ENCODE results near the gene SUFU.

The SUFU gene

DNA sequence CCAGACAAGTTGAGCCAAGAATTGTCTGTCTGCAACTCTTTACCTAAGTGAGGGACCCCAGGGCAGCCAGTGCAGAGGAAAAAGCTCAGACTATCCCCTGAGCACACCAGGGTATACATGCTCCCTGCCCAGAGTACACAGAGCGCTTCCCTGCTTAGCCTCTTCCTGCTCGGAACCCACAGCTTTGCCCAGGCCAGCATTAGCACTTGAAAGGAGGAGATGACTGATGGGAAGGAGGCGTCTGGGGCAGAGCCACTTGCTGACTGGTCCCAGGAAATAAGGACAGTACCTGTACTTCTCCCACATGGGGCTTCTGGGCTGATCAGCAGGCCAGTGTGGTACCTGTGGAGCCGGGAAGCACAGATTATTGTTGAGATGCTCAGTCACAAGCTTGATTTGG, 92.1 kb downstream of the SUFU start:
- no peak for DNase-seq (ENCODE audit: low read depth in 2 of 2)

DNA sequence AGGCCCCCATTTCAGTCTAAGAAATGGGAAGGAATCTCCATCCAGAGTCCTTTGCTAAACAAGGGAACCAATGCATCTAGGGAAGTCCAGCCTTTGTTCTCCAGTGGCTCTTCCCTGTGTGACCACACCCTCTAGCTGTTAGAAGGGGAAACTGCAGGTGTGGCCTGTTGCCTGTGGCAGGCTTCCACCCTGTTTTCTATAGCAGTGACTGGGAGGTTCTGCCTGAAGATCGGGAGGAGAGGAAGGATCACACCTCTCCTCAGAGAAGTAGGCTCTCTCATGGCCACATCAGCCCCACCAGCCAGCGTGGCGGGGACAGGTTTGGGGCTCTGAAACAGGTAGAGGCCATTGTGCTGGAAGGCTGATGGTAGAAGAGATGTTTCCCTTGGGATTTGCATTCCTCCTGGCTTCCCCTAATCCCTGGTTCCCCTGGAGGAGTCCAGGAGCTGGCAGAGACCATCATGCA, 92.8 kb downstream of the SUFU start:
- no peak for DNase-seq (ENCODE audit: low read depth in 2 of 2)

DNA sequence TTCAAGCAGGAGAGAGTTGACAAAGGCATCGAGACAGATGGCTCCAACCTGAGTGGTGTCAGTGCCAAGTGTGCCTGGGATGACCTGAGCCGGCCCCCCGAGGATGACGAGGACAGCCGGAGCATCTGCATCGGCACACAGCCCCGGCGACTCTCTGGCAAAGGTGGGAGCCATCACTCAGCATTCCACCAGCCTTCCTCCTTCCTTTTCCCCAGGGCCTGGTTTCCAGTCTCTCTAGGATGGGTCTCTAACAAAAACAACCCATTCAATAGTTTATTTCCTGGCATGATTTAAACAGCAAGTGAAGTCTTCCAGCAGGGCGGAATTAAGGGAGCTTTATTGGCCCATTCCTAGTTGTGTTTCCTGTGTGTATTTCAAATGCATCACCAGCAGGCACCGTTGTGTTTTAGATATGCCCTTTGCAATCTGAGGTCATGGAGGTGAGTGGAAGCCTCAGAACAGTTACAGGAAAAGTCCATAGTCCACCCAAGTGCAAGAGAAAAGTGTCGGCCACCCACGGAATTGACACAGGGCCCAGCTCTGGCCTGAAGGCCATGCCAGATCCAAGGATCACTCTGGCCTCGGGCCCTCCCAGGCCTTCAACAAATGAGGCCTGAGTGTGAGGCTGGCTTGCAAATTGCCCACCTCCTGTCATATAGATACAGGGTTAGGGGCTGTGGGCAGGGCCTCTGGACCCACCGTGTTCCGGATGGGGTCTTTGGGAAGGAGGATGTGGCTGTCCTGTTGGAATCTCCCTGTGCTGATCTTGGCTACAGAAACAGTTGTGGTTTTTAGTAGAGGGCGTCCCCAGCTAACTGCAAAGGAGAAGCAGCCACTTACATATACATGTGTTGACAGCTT, 93.6 kb downstream of the SUFU start:
- no peak for DNase-seq (ENCODE audit: low read depth in 2 of 2)

DNA sequence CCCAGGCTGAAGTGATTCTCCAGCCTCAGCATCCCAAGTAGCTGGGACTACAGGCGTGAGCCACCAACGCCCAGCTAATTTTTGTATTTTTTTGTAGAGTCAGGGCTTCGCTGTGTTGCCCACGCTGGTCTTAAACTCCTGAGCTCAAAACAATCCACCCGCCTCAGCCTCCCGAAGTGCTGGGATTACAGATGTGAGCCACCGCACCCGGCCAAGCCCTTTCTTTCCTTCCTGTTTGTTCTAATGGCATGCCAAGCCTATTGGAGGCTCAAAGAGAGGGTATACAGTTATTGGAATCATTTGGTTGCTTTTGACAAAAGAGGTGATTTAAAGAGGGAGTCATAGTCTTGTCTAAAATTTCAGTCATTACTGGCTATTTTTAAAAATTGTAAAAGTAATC, 94.5 kb downstream of the SUFU start:
- no peak for DNase-seq (ENCODE audit: low read depth in 2 of 2)

DNA sequence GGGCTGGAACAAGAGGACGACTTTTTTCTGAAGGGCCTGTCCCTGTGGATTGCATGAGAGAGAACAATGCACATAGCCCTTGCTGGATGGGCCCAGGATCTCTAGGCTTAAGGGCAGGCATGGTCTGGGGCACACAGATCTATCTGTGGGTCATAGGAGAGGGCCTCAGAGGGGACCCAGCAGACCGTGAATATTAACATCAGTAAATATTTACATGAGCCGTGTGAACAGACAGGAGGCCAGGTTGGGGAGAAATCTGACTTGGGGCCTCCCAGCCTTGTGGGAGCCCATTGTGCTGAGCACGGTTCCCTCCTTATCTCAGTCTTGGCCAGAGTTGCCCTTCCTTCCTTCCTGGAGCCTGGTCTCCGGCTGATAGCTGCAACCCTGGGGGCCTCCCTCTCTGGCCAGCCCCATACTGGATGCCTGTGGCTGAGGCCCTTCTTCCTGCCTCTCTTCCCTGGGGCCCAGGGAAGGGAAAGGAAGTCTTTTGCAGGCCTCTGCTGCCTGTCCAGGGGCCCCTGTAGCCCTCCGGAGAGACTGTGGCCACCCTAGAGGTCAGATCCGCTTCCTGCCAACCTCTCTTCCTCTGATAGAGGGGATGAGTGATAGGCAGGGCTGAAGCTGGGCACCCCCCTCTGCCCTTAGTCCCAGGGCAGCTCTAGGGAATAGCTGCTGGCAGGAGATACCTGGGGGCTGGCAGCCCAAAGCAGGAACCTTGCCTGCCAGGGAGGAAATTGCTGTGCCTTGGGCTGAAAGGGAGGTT, 96.0 kb downstream of the SUFU start:
- no peak for DNase-seq (ENCODE audit: low read depth in 2 of 2)

DNA sequence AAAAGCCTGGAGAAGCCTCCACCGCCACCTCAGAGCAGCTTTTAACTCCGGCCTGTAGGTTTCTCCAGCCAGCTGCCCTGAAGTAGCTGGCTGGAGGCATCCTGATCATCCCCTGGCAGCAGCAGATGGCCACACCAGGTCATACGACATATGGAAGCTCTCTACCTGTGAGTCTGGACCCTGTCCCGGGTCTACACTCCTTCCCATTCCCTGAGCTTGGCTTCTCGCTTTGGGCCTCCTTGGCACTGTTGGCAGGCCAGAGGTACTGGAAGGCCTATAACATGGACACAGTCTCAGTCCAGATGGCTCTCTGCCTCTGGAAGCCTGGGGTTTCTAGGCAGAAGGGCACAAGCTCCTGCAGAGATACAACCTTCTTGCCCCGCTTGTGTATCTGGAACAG, 97.0 kb downstream of the SUFU start:
- no peak for DNase-seq (ENCODE audit: low read depth in 2 of 2)

DNA sequence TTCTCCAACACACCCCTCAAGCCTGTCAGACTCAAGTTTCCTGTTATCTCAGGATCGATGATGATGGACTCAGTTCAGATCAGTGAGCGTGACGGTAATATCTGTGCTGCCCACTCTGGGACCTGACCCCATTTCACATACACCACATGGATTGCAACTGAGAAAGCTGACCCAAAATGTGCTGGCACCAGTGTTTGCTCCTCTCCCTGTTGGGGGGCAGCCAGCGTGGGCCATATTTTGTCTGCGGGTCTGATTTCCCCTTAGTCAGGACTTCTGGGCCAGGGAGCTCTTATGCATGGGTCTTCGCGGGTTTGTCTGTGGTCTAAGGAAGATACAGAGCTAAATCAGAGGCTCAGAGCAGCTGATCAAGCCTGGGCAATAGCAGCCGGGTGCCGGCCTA, 97.9 kb downstream of the SUFU start:
- DNase-seq (ENCODE audit: low read depth in 2 of 2), result no peak

DNA sequence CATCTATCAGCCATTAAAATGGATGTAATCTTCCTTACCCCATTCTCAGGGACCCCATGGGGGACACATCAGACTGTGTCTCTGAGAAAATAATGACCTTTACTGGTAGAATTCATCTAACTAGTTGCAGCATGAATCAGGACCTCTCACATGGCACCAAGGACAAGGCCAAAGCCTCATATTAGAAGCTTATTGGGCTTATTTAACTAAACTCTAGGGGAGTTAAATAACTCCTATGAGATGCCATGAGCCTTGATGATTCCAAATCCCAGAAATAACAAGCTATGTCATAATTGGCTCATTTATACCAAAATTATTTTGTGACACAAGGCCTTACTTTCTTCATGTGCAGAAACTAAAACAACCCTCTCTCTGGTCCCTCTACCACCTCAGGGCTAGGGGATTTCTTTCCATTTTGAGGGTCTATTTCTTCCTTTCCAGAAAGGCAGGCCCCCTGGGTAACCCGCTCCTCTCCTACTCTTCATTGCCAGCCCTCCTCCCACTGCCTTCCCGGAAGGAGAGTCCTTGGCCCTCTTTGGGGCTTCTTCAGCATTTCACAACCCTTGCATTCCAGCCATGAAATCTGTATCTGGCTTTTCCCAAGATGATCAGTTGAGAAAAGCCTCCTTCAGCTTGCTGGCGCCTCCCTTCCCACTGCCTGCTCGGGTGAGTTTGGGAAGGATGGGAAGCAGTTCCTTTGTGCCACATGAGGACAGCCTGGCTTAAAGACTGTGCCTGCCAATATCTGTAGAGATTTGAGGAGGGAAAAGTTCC, 98.7 kb downstream of the SUFU start:
- no peak for DNase-seq (ENCODE audit: low read depth in 2 of 2)

DNA sequence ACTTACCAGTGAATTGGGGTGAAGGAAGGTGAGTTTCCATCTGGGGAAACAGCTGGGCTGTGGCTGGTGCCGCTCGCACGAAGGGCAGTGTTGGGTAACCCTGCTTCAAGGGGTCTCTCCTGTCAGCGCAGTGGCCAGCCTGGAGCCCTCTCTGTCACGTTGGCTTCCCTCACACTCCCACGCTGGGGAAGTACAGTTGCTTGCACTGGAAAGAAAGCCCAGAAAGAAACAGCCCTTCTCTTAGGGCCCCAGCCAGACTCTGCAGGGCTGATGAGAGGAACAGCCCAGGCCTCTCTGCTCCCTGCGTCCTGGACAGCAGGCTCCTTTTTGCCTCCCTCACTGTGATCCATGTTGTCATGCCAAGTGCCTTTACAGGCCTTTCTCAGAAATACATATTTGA, 100.2 kb downstream of the SUFU start:
- no peak for DNase-seq (ENCODE audit: low read depth in 2 of 2)

DNA sequence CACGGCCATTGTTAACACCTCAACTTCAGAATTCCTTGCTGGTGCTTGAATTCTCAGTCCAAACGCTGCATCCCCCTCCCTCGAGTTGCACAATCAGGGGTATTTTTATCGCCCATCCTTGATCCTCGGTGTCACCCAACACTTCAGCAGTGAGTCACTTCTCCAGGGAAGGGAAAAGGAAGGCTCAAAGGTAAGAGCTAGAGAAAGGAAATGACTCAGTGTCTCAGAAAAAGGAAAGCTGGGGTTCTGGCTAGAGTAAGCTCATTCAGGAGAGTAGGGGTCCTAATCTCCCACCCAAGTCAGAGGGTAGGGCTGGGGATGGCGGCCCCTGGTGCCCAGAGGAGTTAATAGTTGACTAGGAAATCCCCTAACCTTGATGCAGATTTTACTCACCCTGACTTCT, 100.7 kb downstream of the SUFU start:
- no peak for DNase-seq (ENCODE audit: low read depth in 2 of 2)

DNA sequence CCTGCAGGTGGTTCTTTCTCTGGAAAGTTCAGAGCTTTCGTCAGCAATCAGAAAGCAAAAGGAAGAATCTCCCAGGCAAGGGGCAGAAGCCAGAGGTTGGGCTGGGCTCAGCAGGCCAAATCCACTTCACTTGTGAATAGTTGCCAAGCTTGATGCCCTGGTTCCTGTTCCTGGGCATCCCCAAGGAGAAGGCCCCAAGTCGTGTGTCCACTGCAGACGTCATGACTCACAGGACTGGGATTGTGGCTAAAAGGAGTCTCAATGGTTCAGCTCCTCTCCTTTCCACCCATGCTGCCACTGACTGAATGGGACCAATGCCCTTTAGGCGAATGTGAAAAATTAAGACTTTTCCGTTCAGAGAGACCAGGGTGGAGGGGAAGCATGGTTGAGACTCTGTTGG, 101.9 kb downstream of the SUFU start:
- no peak for DNase-seq (ENCODE audit: low read depth in 2 of 2)

DNA sequence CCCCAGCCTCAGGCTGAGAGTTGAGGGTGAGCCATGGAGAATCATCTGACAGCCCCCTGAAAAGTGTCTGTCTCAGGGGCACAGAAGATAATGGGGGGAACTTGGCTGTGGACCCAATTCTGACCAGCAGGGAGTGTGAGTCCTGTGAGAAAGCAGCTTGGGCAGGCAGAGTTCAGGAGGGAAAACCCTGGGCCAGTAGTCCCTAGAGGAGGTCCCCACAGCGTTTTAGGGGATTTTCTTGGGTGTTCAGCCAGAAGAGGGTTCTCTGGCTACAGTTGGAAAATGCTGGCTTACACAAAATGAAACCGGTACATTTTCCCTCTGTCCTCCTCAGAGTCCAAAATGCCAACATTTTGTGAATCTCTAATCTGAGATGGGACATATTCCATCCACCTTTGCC, 104.7 kb downstream of the SUFU start:
- DNase-seq (ENCODE audit: low read depth in 2 of 2), result no peak

DNA sequence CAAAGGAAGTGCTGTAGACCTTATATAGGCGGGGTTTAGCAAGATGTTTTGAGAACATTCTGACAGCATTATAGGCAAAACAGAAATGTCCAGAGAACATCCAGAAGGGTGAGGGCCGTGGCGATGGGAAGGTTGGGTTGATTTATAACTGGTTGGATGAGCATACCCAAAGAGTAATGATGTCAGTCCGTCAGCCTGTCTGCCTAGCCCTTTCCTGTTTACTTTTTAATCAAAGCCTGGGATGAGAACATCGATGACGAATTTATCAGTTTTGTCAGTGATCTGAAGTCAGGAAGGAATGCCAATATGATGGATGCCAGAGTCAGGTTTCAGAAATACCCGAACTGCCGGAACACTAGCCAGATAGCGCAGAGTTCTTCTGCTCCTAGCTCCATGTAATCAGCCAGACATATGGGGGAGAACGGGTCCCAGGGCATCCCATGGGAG, 106.7 kb downstream of the SUFU start:
- no peak for DNase-seq (ENCODE audit: low read depth in 2 of 2)

DNA sequence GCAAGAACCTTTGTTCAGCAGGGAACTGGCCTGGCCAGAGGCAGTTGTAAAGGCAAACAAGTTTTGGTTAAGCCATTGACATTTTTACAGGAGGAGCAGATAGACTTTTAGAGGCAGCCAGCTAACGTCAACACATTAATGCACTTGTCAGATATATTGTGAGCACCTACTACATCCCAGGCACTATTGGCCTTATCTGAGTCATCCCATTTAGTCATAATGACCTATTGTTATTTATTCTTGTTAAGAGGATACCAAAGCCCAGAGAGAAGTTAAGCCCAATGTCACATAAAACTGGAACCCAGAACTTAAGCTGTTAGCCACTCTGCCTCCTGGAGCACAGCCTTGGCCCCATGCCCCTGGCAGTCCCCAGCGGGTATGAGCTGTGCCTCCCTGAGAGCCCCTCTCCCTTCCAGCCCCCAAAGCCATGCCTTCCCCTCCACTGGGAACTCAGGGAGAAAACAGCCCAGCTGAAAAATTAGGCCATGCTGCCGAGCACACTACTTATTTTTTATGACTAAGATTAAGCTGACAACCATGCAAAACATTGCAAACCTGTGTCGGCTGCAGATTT, 107.8 kb downstream of the SUFU start:
- DNase-seq (ENCODE audit: low read depth in 2 of 2), result no peak

DNA sequence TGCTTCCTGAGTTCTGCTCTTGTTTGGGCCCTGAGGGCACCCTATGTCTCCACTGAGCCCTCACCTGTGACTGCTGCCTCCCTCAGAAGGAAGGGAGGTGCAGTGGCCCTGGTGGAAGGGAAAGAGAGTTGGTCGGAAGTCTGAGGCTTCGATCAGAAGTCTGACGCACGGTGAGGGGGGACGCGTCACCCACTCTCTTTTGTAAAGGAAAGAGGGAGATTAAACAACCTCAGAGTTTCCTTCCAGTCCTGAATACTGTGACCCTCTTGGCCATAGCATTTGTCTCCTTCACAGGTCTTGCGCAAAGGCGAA, 109.1 kb downstream of the SUFU start:
- DNase-seq (ENCODE audit: low read depth in 2 of 2), result peak; percentile 34 to 40

DNA sequence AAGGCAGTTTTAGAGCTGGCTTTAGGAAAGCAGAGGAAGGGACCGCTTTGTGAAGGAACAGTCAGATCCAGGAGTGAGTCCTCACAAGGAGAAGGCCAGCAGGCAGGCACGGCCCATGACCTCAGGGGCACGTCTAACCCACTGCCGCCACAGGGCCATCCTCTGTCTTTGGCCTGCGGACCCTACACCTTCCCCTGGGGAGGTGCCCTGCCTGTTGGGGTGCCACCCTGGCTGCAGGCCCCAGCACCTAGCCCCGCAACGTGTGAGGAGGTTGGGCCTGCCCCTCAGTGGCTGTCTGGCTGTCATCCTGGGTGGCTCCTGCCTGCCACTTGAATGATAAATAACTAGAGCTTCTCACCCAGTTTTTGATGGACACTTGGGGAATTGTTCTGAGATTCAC, 109.5 kb downstream of the SUFU start:
- no peak for DNase-seq (ENCODE audit: low read depth in 2 of 2)

DNA sequence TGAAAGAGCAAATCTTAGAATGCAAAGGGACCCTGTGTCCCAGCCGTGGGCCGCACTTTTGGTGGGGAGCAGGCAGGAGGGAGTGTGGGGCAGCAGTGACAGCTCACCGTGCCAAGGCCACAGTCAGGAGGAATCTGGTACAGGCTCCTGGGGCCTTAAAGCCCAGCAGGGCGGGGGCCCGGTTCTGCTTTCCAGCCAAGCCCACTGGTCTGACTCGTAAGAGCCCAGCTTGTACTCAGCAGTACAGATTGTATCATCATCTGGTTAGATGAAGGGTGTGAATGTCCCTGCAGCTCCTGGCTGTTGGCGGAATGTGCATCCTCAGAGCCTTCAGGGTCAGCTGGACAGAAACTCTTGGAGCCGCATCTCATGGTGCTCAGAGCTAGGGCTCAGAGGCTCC, 110.0 kb downstream of the SUFU start:
- DNase-seq (ENCODE audit: low read depth in 2 of 2), result no peak

DNA sequence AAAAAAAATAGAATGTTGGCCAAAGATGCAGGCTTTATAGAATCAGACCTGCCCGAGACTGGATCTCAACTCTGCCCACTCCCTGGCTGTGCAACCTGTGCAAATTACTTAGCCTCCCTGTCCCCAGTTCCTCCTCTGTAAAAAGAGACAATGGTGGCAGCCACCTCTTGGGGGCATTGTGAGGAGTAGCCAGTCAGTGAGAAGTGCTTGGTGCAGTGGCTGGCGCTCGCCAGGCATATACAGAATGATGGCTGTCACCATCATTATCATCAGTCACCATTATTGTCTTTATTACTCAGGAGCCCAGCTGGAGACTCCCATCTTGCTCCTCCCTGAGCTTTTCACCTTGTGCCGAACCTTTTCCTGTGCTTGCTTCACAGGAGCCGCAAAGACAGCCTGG, 111.1 kb downstream of the SUFU start:
- DNase-seq (ENCODE audit: low read depth in 2 of 2), result no peak

DNA sequence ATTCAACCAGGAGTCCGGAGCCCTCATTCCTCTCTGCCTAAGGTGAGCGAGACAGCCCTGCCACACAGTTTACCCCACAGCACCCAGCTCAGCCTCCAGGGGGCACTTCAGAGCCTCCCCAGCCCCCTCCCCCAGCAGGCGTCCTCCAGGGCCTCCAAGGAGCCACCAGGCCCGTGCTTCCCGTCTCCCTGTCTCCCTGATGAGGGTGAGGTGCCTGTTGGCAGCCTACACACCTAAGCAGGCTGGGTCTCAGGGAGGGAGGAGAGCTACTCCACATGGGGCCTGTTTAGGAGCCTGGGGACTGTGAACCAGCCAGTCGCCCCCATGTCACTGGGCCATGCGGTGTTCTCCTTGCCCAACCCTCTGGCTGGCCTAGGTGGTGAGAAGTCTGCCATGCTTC, 111.6 kb downstream of the SUFU start:
- no peak for DNase-seq (ENCODE audit: low read depth in 2 of 2)

DNA sequence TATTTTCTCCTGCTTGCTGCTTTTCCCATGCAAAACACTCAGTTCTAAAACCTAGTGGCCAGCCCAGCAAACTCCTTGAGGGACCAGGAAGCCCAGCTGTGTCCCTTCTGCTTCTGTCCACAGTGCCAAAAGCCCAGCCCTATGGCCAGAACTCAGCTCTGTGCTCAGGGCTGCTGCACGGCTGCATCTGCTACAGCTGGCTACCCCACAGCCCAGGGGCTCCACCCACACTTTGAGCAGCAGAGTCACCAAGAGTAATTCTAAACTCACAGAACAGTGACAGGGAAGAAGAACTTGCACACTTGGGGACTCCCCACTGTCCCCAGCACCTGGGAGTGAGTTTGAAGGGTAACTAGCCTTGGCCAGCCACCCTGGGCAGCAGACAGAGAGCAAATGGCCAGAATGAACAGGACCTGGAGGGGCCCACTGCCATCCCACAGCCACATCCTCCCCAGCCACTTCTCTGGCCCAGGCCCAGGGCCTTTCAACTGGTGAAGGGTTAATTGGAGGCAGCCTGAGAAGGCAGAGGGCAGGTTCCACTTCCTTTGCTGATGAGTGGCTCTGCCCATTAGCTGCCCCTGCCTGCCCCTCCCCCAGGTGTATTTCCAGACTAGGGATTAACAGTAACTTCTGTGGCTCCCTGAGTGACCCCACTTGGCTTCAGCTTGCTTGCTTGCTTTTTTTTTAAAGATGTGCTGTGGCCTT, 112.4 kb downstream of the SUFU start:
- DNase-seq (ENCODE audit: low read depth in 2 of 2), result no peak

DNA sequence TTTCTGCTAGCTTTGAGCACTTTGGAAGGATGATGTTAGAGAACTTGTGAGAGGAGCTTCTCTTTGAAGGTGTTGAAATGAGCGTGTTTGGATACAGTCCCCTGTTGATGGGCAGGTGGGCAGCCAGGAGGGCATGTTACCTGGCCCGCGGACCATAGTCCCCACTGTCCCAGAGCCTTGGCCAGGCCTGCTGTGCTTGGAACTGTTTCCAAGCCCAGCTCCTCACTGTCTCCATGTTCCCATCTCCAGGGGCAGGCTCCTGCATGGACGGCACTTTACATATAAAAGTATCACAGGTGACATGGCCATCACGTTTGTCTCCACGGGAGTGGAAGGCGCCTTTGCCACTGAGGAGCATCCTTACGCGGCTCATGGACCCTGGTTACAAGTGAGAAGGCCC, 113.3 kb downstream of the SUFU start:
- no peak for DNase-seq (ENCODE audit: low read depth in 2 of 2)

DNA sequence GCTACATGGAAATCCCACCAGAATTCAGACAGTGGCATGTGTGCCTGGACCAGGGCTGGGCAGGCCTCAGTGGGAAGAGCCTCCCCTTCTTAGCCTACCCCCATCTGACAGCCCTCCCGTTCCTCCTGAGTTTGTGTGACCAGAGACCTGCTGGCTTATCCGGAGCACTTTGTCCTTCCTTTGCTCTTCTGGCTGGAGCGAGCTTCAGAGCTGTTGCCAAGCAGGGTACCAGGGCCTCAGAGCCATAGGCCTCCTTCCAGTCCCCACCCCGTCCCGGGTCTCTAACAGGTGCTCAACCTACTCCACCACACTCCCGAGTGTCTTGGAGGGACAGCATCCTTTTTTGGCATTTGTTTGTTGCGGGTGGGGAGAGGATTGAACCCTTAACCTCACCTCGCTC, 114.0 kb downstream of the SUFU start:
- DNase-seq (ENCODE audit: low read depth in 2 of 2), result no peak

Data from stimulated activated CD8-positive, alpha-beta memory T cell treated with anti-CD3 and anti-CD28 coated beads, Interleukin-2, amount 100 ng/mL, for 48 hours (primary cell).